Measurements from ENCODE around the gene LAPTM5.

DNA sequence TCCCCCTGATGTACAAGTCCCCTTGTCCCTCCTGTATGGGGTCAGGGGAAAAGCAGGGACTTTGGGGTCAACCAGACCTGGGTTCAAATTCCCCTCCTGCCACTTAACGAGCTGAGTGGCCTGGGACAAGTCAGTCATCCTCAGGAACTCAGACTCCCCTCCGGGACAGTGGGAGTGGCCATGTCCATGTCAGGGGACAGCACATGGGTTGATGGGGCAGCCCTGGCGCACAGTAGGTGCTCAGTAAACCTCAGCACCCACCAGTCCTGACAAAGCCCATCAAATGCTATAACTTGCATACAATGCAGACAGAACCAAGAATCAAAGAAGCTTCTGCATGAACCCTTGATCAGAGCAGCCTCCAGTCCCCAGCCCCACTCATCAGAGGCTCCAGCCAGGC lies 64.2 kb downstream of the LAPTM5 start:
- TF ChIP-seq, protein P1, sequence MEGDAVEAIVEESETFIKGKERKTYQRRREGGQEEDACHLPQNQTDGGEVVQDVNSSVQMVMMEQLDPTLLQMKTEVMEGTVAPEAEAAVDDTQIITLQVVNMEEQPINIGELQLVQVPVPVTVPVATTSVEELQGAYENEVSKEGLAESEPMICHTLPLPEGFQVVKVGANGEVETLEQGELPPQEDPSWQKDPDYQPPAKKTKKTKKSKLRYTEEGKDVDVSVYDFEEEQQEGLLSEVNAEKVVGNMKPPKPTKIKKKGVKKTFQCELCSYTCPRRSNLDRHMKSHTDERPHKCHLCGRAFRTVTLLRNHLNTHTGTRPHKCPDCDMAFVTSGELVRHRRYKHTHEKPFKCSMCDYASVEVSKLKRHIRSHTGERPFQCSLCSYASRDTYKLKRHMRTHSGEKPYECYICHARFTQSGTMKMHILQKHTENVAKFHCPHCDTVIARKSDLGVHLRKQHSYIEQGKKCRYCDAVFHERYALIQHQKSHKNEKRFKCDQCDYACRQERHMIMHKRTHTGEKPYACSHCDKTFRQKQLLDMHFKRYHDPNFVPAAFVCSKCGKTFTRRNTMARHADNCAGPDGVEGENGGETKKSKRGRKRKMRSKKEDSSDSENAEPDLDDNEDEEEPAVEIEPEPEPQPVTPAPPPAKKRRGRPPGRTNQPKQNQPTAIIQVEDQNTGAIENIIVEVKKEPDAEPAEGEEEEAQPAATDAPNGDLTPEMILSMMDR (IDR thresholded peaks at IDR 0.05 in 4 of 5, conservative IDR thresholded peaks at IDR 0.05 in 1 of 5): no peak
- TF ChIP-seq POLR2A (IDR thresholded peaks at IDR 0.05): no peak

Data from gastrocnemius medialis (tissue), 4 donors.